Measurements from ENCODE around the gene P2RY8. TPM values are rescaled to one million over a fixed set of nuclear protein-coding genes. Genes with fewer than 3 reads are reported as not detected.
"Not testable (repeated sequence)": the region's sequence is repeated elsewhere in the genome, so short reads cannot be mapped to it uniquely, and the experiment has no call there.

The P2RY8 gene
- total RNA-seq, 1 donor from 2014 or later, result 19.5 TPM

- Mint-ChIP-seq H3K9me3 (peaks cover 7% of the 10 kb centered on the region), H3K4me3 (peak overlapping the region; percentile 39), H3K36me3 (ENCODE audit: low read depth) (peaks cover 59% of the 10 kb centered on the region), H3K27ac (peak overlapping the region; percentile 87), H3K4me1 (peaks cover 57% of the 10 kb centered on the region), H3K27me3 (no peaks in the 10 kb centered on the region)
- DNase-seq, result peak; percentile 64
- intact Hi-C loops (cut with micrococcal nuclease), result no loop called here
These were observed 52.9 kb downstream of the P2RY8 start for GRCh38 chrX:1483843-1484637.

DNA sequence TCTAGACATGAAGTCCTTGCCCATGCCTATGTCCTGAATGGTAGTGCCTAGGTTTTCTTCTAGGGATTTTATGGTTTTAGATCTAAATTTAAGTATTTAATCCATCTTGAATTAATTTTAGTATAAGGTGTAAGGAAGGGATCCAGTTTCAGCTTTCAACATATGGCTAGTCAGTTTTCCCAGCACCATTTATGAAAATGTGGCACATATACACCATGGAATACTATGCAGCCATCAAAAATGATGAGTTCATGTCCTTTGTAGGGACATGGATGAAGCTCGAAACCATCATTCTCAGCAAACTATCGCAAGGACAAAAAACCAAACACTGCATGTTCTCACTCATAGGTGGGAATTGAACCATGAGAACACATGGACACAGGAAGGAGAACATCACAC, 54.5 kb downstream of the P2RY8 start:
- peaks cover 61% of the 10 kb centered on the region for H3K36me3 Mint-ChIP-seq (ENCODE audit: low read depth)
- not testable (repeated sequence) for H3K27me3 Mint-ChIP-seq, H3K9me3 Mint-ChIP-seq, DNase-seq
- peak overlapping the region; percentile 94 for H3K4me3 Mint-ChIP-seq
- peaks cover 63% of the 10 kb centered on the region for H3K4me1 Mint-ChIP-seq
- peak overlapping the region; percentile 99 for H3K27ac Mint-ChIP-seq
- intact Hi-C loops (cut with micrococcal nuclease), result loop anchor here (1.0 kb wide), 2 partner anchors 10 to 53 kb away; no protein-coding TSS in a partner anchor

DNA sequence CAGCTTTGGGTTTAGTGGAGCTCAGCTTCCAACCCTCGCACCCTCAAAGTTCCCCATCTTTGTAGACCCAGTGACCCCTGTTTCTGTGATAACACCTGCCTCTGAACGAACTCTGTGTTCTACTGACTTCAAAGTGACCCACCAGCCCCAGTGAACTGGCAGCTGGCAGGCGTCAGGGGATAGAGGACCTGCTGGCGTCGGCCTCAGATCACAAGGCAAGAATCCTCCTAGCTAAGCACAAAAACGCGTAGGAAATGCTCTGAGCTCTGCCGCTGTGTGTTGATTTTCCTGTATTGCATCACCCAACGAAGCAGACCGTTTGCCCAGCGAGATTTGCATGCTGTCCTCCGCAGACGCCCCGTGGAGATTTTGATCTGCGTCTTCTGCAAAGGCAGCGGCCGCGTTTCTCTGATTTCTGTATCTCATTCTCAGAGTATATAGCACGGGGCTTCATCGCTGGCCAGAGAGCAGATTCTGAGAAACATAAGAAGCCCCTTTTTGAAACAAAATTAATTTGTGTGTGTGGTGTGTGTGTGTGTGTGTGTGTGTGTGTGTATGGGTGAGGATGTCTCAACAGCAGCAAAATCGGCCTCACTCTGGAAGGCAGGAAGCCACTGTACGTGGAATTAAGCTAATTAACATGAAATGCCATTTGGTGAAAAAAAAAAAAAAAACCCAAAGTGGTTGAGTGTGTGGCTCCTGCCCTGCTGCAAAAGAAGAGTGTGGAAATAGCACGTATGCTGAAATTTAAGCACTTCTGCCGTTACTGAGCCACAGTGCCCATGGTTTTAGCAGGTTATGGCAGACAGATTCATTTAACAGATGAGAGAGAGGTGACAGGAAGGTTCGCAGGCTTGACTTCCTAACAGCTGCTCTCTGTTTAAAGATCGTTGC, 55.1 kb downstream of the P2RY8 start:
- Mint-ChIP-seq H3K9me3 (peaks cover 13% of the 10 kb centered on the region), H3K27me3 (no peaks in the 10 kb centered on the region), H3K4me1 (peaks cover 63% of the 10 kb centered on the region), H3K27ac (peak overlapping the region; percentile 99), H3K4me3 (peak overlapping the region; percentile 94), H3K36me3 (ENCODE audit: low read depth) (peaks cover 61% of the 10 kb centered on the region)
- DNase-seq, result peak; percentile 94
- intact Hi-C loops (cut with micrococcal nuclease), result loop anchor here (1.0 to 2.0 kb wide), 6 partner anchors 10 to 53 kb away; no protein-coding TSS in a partner anchor

- H3K27me3 Mint-ChIP-seq, result no peaks in the 10 kb centered on the region
- intact Hi-C loops (cut with micrococcal nuclease), result loop anchor here (2.0 kb wide), 1 partner anchor 25 kb away; no protein-coding TSS in a partner anchor
- H3K4me3 Mint-ChIP-seq, result peak overlapping the region; percentile 47
- peaks cover 16% of the 10 kb centered on the region for H3K9me3 Mint-ChIP-seq
- H3K36me3 Mint-ChIP-seq (ENCODE audit: low read depth), result peaks cover 59% of the 10 kb centered on the region
- DNase-seq, result peak; percentile 42
- H3K27ac Mint-ChIP-seq, result peak overlapping the region; percentile 96
- H3K4me1 Mint-ChIP-seq, result peaks cover 70% of the 10 kb centered on the region
These were observed 56.8 kb downstream of the P2RY8 start for GRCh38 chrX:1480082-1480785.

DNA sequence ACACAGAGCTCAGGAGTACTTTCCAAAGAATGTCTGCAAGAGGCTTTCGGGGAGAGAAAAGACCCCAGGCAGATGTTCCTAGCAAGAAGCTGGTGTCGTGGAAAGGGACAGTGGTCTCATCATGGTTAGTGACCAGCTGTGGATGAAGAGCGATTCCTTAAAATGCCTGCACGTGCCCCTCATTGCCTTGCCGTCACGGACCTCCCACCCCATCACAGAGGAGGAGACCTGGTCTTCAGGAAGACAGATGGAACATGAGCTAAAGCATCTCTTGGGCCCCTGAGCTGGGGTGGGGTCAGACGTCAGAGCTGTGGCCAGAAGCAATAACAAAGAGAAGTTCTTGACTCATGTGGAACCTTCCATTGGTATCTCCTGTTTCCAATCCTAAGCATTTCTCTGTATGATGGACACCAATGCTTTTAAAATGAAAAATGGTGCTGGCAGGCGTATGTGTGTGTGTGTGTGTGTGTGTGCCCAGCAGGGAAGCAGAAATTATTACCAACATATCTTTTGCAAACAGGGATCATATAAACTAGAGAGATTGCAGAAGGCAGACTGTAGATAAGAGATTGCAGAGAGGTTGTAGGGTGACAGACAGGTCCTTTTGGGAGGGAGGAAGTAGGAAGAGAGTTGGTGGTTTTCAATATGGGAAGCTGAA, 59.1 kb downstream of the P2RY8 start:
- DNase-seq, result peak; percentile 55
- peak overlapping the region; percentile 12 for H3K4me3 Mint-ChIP-seq
- no peaks in the 10 kb centered on the region for H3K27me3 Mint-ChIP-seq
- intact Hi-C loops (cut with micrococcal nuclease), result no loop called here
- peaks cover 39% of the 10 kb centered on the region for H3K9me3 Mint-ChIP-seq
- peaks cover 72% of the 10 kb centered on the region for H3K36me3 Mint-ChIP-seq (ENCODE audit: low read depth)
- H3K27ac Mint-ChIP-seq, result peak overlapping the region; percentile 73
- H3K4me1 Mint-ChIP-seq, result peaks cover 74% of the 10 kb centered on the region

DNA sequence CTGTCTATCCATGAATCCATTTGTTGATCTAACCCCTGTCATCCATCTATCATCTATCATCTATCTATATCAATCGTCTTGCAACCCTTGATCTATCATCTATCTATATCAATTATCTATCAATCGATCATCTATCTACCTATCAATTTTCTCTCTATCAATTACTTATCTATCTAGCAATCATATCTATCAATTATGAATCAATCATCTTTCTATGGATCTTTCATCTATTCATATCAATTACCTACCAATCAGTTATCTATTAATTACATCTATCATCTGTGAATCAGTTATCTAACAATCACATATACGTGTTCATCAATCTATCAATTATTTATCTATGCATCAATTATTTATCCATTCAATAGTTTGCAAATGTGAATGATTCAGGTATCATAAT, 59.8 kb downstream of the P2RY8 start:
- peaks cover 76% of the 10 kb centered on the region for H3K36me3 Mint-ChIP-seq (ENCODE audit: low read depth)

GRCh38 chrX:1476682-1477081, 60.3 kb downstream of the P2RY8 start:
- Mint-ChIP-seq H3K4me1 (peaks cover 74% of the 10 kb centered on the region), H3K27me3 (no peaks in the 10 kb centered on the region), H3K27ac (no peak overlapping the region), H3K4me3 (no peak overlapping the region), H3K36me3 (ENCODE audit: low read depth) (peaks cover 80% of the 10 kb centered on the region), H3K9me3 (peaks cover 48% of the 10 kb centered on the region)
- intact Hi-C loops (cut with micrococcal nuclease), result no loop called here
- DNase-seq, result peak; percentile 53

More for the DNA sequence above, 59.8 kb downstream of the P2RY8 start:
- Mint-ChIP-seq H3K27me3 (no peaks in the 10 kb centered on the region), H3K4me3 (no peak overlapping the region), H3K27ac (peak overlapping the region; percentile 12), H3K9me3 (peaks cover 43% of the 10 kb centered on the region), H3K4me1 (peaks cover 72% of the 10 kb centered on the region)
- intact Hi-C loops (cut with micrococcal nuclease), result no loop called here
- no peak for DNase-seq

DNA sequence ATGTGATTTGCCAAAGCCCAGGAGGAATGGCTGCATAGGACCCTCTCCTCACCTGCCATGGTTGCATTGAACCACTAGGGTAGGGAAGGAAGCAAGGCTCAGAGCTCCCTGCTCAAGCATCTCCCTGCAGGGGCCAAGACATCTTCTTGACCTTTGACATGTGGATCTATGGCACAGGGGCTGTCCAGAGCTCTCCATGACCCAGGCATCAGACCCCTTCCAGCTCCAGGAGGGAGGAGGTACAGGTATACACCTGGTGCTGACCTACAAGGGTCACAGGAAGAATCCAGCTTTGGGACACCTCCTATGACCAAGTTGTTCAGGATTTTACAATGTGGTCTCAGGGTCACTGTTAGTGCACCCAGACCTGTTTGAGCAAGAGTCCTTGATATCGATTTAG, 61.1 kb downstream of the P2RY8 start:
- peaks cover 71% of the 10 kb centered on the region for H3K4me1 Mint-ChIP-seq
- no peak overlapping the region for H3K27ac Mint-ChIP-seq
- intact Hi-C loops (cut with micrococcal nuclease), result no loop called here
- peaks cover 48% of the 10 kb centered on the region for H3K9me3 Mint-ChIP-seq
- DNase-seq, result peak; percentile 55
- no peak overlapping the region for H3K4me3 Mint-ChIP-seq
- peaks cover 79% of the 10 kb centered on the region for H3K36me3 Mint-ChIP-seq (ENCODE audit: low read depth)
- no peaks in the 10 kb centered on the region for H3K27me3 Mint-ChIP-seq

- peaks cover 48% of the 10 kb centered on the region for H3K9me3 Mint-ChIP-seq
- H3K27me3 Mint-ChIP-seq, result no peaks in the 10 kb centered on the region
- intact Hi-C loops (cut with micrococcal nuclease), result no loop called here
- no peak overlapping the region for H3K27ac Mint-ChIP-seq
- peaks cover 77% of the 10 kb centered on the region for H3K36me3 Mint-ChIP-seq (ENCODE audit: low read depth)
- DNase-seq, result no peak
- no peak overlapping the region for H3K4me3 Mint-ChIP-seq
- H3K4me1 Mint-ChIP-seq, result peaks cover 70% of the 10 kb centered on the region
These were observed 61.5 kb downstream of the P2RY8 start for GRCh38 chrX:1475481-1475880.

GRCh38 chrX:1474593-1474992, 62.4 kb downstream of the P2RY8 start:
- DNase-seq, result peak; percentile 47
- peaks cover 47% of the 10 kb centered on the region for H3K9me3 Mint-ChIP-seq
- H3K36me3 Mint-ChIP-seq (ENCODE audit: low read depth), result peaks cover 71% of the 10 kb centered on the region
- H3K27ac Mint-ChIP-seq, result peak overlapping the region; percentile 54
- peaks cover 70% of the 10 kb centered on the region for H3K4me1 Mint-ChIP-seq
- H3K4me3 Mint-ChIP-seq; intact Hi-C loops (cut with micrococcal nuclease); H3K27me3 Mint-ChIP-seq: not testable (repeated sequence)

GRCh38 chrX:1472975-1473374, 64.0 kb downstream of the P2RY8 start:
- Mint-ChIP-seq H3K27ac (peak overlapping the region; percentile 54), H3K9me3 (peaks cover 39% of the 10 kb centered on the region), H3K36me3 (ENCODE audit: low read depth) (peaks cover 60% of the 10 kb centered on the region), H3K4me3 (peak overlapping the region; percentile 44), H3K4me1 (peaks cover 70% of the 10 kb centered on the region), H3K27me3 (no peaks in the 10 kb centered on the region)
- intact Hi-C loops (cut with micrococcal nuclease), result loop anchor here (1.0 kb wide), 1 partner anchor 8 kb away; no protein-coding TSS in a partner anchor
- peak; percentile 50 for DNase-seq

GRCh38 chrX:1468250-1468772, 68.7 kb downstream of the P2RY8 start:
- Mint-ChIP-seq H3K9me3 (peaks cover 13% of the 10 kb centered on the region), H3K27me3 (no peaks in the 10 kb centered on the region), H3K27ac (peak overlapping the region; percentile 92), H3K4me3 (peak overlapping the region; percentile 83), H3K4me1 (peaks cover 70% of the 10 kb centered on the region), H3K36me3 (ENCODE audit: low read depth) (peaks cover 43% of the 10 kb centered on the region)
- peak; percentile 90 for DNase-seq
- intact Hi-C loops (cut with micrococcal nuclease), result loop anchor here (1.0 to 5.0 kb wide), 5 partner anchors 13 to 1244 kb away; no protein-coding TSS in a partner anchor
